ENCODE results near the gene GRM2. TPM values are rescaled to one million over a fixed set of nuclear protein-coding genes. Genes with fewer than 3 reads are reported as not detected.

GRM2 gene
- total RNA-seq, 1 experiment from 2014 or later, result 5.6 TPM

- no peaks in the 10 kb centered on the region for H3K27me3 ChIP-seq (replicated peaks; ENCODE audit: insufficient read depth, low read depth, low read length, poor library complexity)
- BruUV-seq (replicated peaks), result no TSS peak
- peaks cover 3% of the 10 kb centered on the region for H3K36me3 ChIP-seq (ENCODE audit: insufficient read depth, low read length, poor library complexity, severe bottlenecking)
Measured at GRCh38 chr3:51686056-51686455, 20.8 kb upstream of the GRM2 start.

GRCh38 chr3:51686512-51687215, 20.2 kb upstream of the GRM2 start:
- no peaks in the 10 kb centered on the region for H3K27me3 ChIP-seq (replicated peaks; ENCODE audit: insufficient read depth, low read depth, low read length, poor library complexity)
- intact Hi-C loops (cut with micrococcal nuclease; ENCODE audit: unreplicated experiment), result no loop called here
- POLR2A ChIA-PET (ENCODE audit: low non-redundant PET), result no interaction called here
- H3K4me1 ChIP-seq (ENCODE audit: insufficient read depth, low read length, poor library complexity, severe bottlenecking), result peaks cover 3% of the 10 kb centered on the region
- DNase-seq (ENCODE audit: low spot score), result no peak
- no TSS peak for BruUV-seq (replicated peaks)
- no peak overlapping the region for H3K27ac ChIP-seq (ENCODE audit: low read depth, low read length, poor library complexity, severe bottlenecking)
- no peak overlapping the region for H3K4me3 ChIP-seq (ENCODE audit: low read depth, low read length, poor library complexity, severe bottlenecking)
- no peak for TF ChIP-seq EZH2 (IDR thresholded peaks at IDR 0.05; ENCODE audit: borderline replicate concordance, low read depth, low read length, poor library complexity, severe bottlenecking)
- no peak for TF ChIP-seq CTCF (conservative IDR thresholded peaks at IDR 0.05; ENCODE audit: low read depth, low read length)
- no peaks in the 10 kb centered on the region for H3K9me3 ChIP-seq (ENCODE audit: low read depth, low read length, poor library complexity, severe bottlenecking)
- CTCF ChIA-PET, result no interaction called here
- H3K36me3 ChIP-seq (ENCODE audit: insufficient read depth, low read length, poor library complexity, severe bottlenecking), result peaks cover 3% of the 10 kb centered on the region

More at GRCh38 chr3:51686056-51686455, 20.8 kb upstream of the GRM2 start:
- peaks cover 3% of the 10 kb centered on the region for H3K4me1 ChIP-seq (ENCODE audit: insufficient read depth, low read length, poor library complexity, severe bottlenecking)
- no peak overlapping the region for H3K4me3 ChIP-seq (ENCODE audit: low read depth, low read length, poor library complexity, severe bottlenecking)
- ChIA-PET POLR2A (ENCODE audit: low non-redundant PET) (no interaction called here), CTCF (no interaction called here)
- DNase-seq (ENCODE audit: low spot score), result no peak
- TF ChIP-seq EZH2 (IDR thresholded peaks at IDR 0.05; ENCODE audit: borderline replicate concordance, low read depth, low read length, poor library complexity, severe bottlenecking) (no peak), CTCF (conservative IDR thresholded peaks at IDR 0.05; ENCODE audit: low read depth, low read length) (no peak)
- no peak overlapping the region for H3K27ac ChIP-seq (ENCODE audit: low read depth, low read length, poor library complexity, severe bottlenecking)
- no peaks in the 10 kb centered on the region for H3K9me3 ChIP-seq (ENCODE audit: low read depth, low read length, poor library complexity, severe bottlenecking)
- intact Hi-C loops (cut with micrococcal nuclease; ENCODE audit: unreplicated experiment), result no loop called here

- Histone ChIP-seq H3K27me3 (replicated peaks; ENCODE audit: insufficient read depth, low read depth, low read length, poor library complexity) (no peaks in the 10 kb centered on the region), H3K4me3 (ENCODE audit: low read depth, low read length, poor library complexity, severe bottlenecking) (no peak overlapping the region), H3K4me1 (ENCODE audit: insufficient read depth, low read length, poor library complexity, severe bottlenecking) (no peaks in the 10 kb centered on the region), H3K36me3 (ENCODE audit: insufficient read depth, low read length, poor library complexity, severe bottlenecking) (peaks cover 3% of the 10 kb centered on the region), H3K9me3 (ENCODE audit: low read depth, low read length, poor library complexity, severe bottlenecking) (no peaks in the 10 kb centered on the region), H3K27ac (ENCODE audit: low read depth, low read length, poor library complexity, severe bottlenecking) (no peak overlapping the region)
- no peak for DNase-seq (ENCODE audit: low spot score)
- intact Hi-C loops (cut with micrococcal nuclease; ENCODE audit: unreplicated experiment), result no loop called here
- CTCF ChIA-PET, result no interaction called here
- POLR2A ChIA-PET (ENCODE audit: low non-redundant PET), result no interaction called here
- no TSS peak for BruUV-seq (replicated peaks)
- TF ChIP-seq CTCF (conservative IDR thresholded peaks at IDR 0.05; ENCODE audit: low read depth, low read length) (no peak), EZH2 (IDR thresholded peaks at IDR 0.05; ENCODE audit: borderline replicate concordance, low read depth, low read length, poor library complexity, severe bottlenecking) (no peak)
Measured at GRCh38 chr3:51687431-51688205, 19.2 kb upstream of the GRM2 start.

All from A673 (cell line).